Lower leg skin (tissue), 4 donors: Measurements from ENCODE around the gene KATNIP. TPM values are rescaled to one million over a fixed set of nuclear protein-coding genes. Genes with fewer than 3 reads are reported as not detected.

Experiments used
- DNase-seq, 2 donors: peaks; one replicate each; pipeline ENCODE4 v3.0.0-alpha.2; 2019; ENCODE audit warnings: low spot score in 2 of 2
- H3K4me3 ChIP-seq: fragments of 200-600 bp; sonication (generic); 2 replicates; pipeline ENCODE4 v1.5.1; 2017; ENCODE audit warnings: mild to moderate bottlenecking, low read depth; ENCODE audit not compliant: poor library complexity, severe bottlenecking
- CTCF ChIP-seq, 3 donors: fragments of 450-650 bp; IDR thresholded peaks; one replicate each; pipeline ENCODE4 v1.5.1; 2016; ENCODE audit warnings: antibody characterized with exemption in 3 of 3, mild to moderate bottlenecking in 3 of 3, moderate library complexity in 2 of 3
- POLR2A ChIP-seq, 2 donors: fragments of 450-650 bp; IDR thresholded peaks; one replicate each; pipeline ENCODE4 v1.6.1; 2016 to 2017; ENCODE audit warnings: antibody characterized with exemption in 2 of 2, mild to moderate bottlenecking in 1 of 2, moderate library complexity in 1 of 2
- WGBS, 2 donors: methylation state at CpG; one replicate each; pipeline ENCODE4 v1.1.5; 2018; 5-methylcytosine and 5-hydroxymethylcytosine counted together
- intact Hi-C: fragments of 100-400 bp; cut with DNase I; formaldehyde crosslinking; loops from one replicate; pipeline ENCODE4 v1.15.0; 2023; ENCODE audit warnings: low total_unique reads
- total RNA-seq, 4 donors: library from RNA; depleted of rRNA; stranded (reverse); fragments of >200 nt; gene quantifications; one replicate each; pipeline ENCODE4 v1.1.0, GENCODE V29; 2016

The KATNIP gene
- total RNA-seq, 4 donors from 2014 or later = 18.5 to 33.6 (median 25.1) TPM

DNA sequence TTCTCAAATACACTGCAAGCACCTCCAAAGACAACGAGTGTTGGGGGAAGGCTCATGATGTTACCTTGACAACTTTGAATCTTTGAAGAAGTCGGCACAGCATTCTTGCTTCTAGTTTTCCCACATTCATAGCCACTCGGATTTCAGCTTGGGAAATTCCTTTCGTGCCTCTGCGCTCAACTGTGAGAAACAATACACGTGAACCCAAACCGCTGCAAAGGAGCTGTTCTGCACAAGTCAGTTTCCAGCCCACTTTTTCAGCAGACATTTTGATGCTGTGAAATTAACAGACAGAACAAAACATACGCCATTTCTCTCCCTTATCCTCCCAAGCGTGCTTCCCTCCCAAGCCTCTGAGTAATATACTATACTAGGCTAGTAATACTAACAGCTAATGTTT, 41.5 kb upstream of the KATNIP start:
- TF ChIP-seq CTCF (IDR thresholded peaks at IDR 0.05) = no peak
- TF ChIP-seq POLR2A (IDR thresholded peaks at IDR 0.05) = no peak
- no peak for DNase-seq
- no peak overlapping the region for H3K4me3 ChIP-seq
- intact Hi-C loops = no loop called here
- WGBS, 2 donors = 92 to 93% methylated on average over 9 of the region's 9 CpGs

- intact Hi-C loops = no loop called here
- 85 to 87% methylated on average over 22 of the region's 22 CpGs for WGBS, 2 donors
- no peak overlapping the region for H3K4me3 ChIP-seq
- DNase-seq = no peak
- TF ChIP-seq POLR2A (IDR thresholded peaks at IDR 0.05) = no peak
- no peak for TF ChIP-seq CTCF (IDR thresholded peaks at IDR 0.05)
Observed at GRCh38 chr16:27511657-27512448, 38.1 kb upstream of the KATNIP start.

DNA sequence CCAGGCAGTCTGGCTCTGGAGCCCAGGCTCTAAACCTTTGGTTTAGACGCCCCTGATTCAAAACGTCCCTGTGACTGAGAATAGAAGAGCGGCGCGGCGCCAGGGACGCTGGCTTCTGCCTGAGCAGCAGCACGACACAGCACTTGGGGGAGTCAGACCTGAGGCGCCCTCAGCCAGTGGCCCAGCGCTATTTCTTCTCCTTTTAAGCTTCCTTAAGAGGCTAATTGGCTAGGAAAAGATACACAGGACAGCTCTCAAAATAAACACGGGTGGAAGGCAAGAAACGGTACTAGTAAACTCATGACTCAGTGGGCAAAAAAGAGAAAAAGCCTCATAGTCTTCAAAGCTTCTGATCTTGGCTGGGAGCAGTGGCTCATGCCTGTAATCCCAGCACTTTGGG, 35.1 kb upstream of the KATNIP start:
- intact Hi-C loops = no loop called here
- TF ChIP-seq POLR2A (IDR thresholded peaks at IDR 0.05) (no peak), CTCF (IDR thresholded peaks at IDR 0.05) (no peak)
- no peak for DNase-seq
- no peak overlapping the region for H3K4me3 ChIP-seq
- 89 to 93% methylated on average over 12 of the region's 12 CpGs for WGBS, 2 donors

- intact Hi-C loops = no loop called here
- WGBS, 2 donors = 87 to 88% methylated on average over 9 of the region's 9 CpGs
- TF ChIP-seq CTCF (IDR thresholded peaks at IDR 0.05) (no peak), POLR2A (IDR thresholded peaks at IDR 0.05) (no peak)
- DNase-seq = no peak
- H3K4me3 ChIP-seq = no peak overlapping the region
Observed at GRCh38 chr16:27515874-27516353, 34.0 kb upstream of the KATNIP start.

DNA sequence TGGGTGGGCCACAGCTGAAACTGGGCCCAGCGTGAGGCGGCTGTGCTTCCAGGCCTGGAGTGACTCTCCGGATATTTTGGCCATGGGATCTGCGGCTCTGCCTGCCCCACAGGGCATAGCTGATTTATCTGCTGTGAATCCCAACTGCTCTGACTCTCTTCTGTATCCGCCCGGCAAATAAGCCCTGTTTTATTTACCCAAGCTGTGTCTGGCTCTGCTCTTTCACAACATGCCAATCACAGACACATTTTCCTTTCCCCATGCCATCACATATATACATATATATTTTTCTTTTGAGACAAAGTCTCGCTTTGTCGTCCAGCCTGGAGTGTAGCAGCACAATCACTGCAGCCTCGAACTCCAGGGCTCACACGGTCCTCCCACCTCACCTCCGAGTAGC, 33.6 kb upstream of the KATNIP start:
- H3K4me3 ChIP-seq = no peak overlapping the region
- intact Hi-C loops = no loop called here
- no peak for DNase-seq
- 81 to 86% methylated on average over 10 to 11 of the region's 11 CpGs for WGBS, 2 donors
- TF ChIP-seq POLR2A (IDR thresholded peaks at IDR 0.05) (no peak), CTCF (IDR thresholded peaks at IDR 0.05) (no peak)
